Iris pigment epithelial cell (primary cell): Measurements from ENCODE around the gene FOXP2.

Experiments used
- DNase-seq: peaks from one replicate; pipeline ENCODE4 v3.0.0-alpha.2; 2011; ENCODE audit warnings: low read depth

FOXP2 gene

DNA sequence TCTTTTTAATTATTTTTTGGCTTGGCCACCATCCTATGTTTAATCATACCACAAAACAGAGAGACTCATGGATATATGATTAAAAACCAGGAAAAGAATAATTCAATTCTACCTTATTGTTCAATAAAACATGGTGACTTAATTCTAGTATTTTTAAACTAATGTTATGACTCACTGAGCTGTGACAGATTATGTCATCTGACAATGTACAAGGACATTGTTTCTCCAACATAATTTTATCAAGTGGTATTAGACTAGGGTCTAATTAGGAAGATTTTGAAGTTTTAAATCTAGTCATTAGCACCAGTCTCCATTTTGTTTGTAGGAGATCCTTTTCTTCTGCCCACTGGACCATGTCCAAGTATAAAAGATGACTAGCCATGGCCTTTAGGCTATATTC lies 307.9 kb downstream of the FOXP2 start:
- no peak for DNase-seq

DNA sequence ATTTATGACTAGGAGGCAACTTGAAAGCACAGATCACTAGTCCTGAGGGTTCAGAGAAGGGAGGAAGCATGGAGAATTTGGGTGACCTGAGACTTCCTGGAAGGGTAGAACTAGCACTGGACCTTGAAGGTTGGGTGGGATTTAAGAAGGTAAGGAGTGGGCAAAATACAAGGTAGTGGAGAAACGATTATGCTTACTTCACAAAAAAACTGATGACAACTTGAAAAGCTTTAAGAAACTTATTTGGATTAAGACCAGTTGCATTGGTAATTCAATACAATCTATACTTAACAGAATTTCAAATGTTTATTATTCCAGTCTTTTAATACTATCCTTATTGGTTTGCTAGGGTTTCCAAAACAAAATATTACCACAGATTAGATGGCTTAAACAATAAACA lies 308.7 kb downstream of the FOXP2 start:
- DNase-seq = no peak

GRCh38 chr7:114740095-114740494 lies 325.5 kb downstream of the FOXP2 start:
- DNase-seq = no peak

DNA sequence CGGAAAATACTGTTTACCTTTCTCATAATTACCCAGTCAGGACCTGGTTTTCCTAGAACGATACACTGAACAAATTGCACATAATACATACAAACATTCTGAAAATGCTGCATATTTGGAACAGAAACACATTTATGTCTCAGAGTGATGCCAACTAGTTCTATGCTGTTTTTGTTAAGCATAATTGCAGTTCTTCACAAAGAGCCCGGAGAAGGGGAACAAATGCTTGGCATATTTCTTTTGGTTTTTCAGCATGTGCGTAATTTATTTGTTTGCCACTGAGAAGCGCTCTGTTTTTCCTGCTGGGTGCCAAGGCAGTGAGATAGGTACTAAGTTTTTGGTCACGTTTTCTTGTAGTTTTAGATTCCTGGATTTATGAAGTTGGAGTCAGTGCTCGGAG lies 326.3 kb downstream of the FOXP2 start:
- DNase-seq = no peak

GRCh38 chr7:114741911-114742310 lies 327.3 kb downstream of the FOXP2 start:
- DNase-seq = no peak
